Spleen (tissue), 11 donors: ENCODE measurements around the gene SIVA1. TPM values are rescaled to one million over a fixed set of nuclear protein-coding genes. Genes with fewer than 3 reads are reported as not detected.

ENCODE experiments used
- DNase-seq: peaks from one replicate; pipeline ENCODE4 v3.0.0-alpha.2; 2020
- H3K27ac ChIP-seq, 8 donors: fragments of 200-600 bp; sonication (generic) in 7 of 8; 1 replicate in 4 of 8; 2 replicates in 4 of 8; pipeline versions ENCODE4 v1.5.0 to v1.8.0; 2016 to 2021; ENCODE audit warnings: inconsistent platforms in 4 of 8, mild to moderate bottlenecking in 4 of 8, moderate library complexity in 1 of 8
- H3K27me3 ChIP-seq, 7 donors: fragments of 200-600 bp; sonication (generic) in 6 of 7; replicated peaks in 1 of 7; 1 replicate in 4 of 7; 2 replicates in 3 of 7; pipeline versions ENCODE4 v1.5.0 to v1.8.0; 2016 to 2021; ENCODE audit warnings: inconsistent platforms in 3 of 7, mild to moderate bottlenecking in 1 of 7
- H3K36me3 ChIP-seq, 6 donors: fragments of 200-600 bp; sonication (generic) in 5 of 6; 1 replicate in 4 of 6; 2 replicates in 2 of 6; pipeline versions ENCODE4 v1.5.0 to v1.8.0; 2016 to 2021; ENCODE audit warnings: inconsistent platforms in 2 of 6
- H3K4me1 ChIP-seq, 6 donors: fragments of 200-600 bp; sonication (generic) in 5 of 6; 1 replicate in 3 of 6; 2 replicates in 3 of 6; pipeline versions ENCODE4 v1.5.0 to v1.8.0; 2016 to 2021; ENCODE audit warnings: inconsistent platforms in 3 of 6
- H3K4me3 ChIP-seq, 8 donors: fragments of 200-600 bp; sonication (generic) in 7 of 8; 1 replicate in 4 of 8; 2 replicates in 4 of 8; pipeline versions ENCODE4 v1.5.0 to v1.8.0; 2016 to 2021; ENCODE audit warnings: inconsistent platforms in 4 of 8, mild to moderate bottlenecking in 4 of 8, moderate library complexity in 2 of 8
- H3K9me3 ChIP-seq, 8 donors: fragments of 200-600 bp; sonication (generic) in 7 of 8; 1 replicate in 4 of 8; 2 replicates in 4 of 8; pipeline versions ENCODE4 v1.5.0 to v1.8.0; 2016 to 2021; ENCODE audit warnings: inconsistent platforms in 4 of 8
- CTCF ChIP-seq, 11 experiments: fragments of 200-600 bp in 7 of 11; fragments of 450-650 bp in 4 of 11; sonication (generic) in 4 of 11; IDR thresholded peaks in 8 of 11; conservative IDR thresholded peaks in 3 of 11; 1 replicate in 7 of 11; 2 replicates in 4 of 11; pipeline versions ENCODE4 v1.4.0 to v1.8.0; 2016 to 2021; ENCODE audit warnings: antibody characterized with exemption in 11 of 11, inconsistent platforms in 4 of 11, mild to moderate bottlenecking in 1 of 11
- POLR2A ChIP-seq, 3 donors: fragments of 450-650 bp; IDR thresholded peaks; one replicate each; pipeline ENCODE4 v1.5.1; 2017; ENCODE audit warnings: antibody characterized with exemption in 3 of 3, mild to moderate bottlenecking in 1 of 3
- POLR2AphosphoS5 ChIP-seq, 3 donors: sonication (generic); formaldehyde crosslinking; IDR thresholded peaks; one replicate each; pipeline ENCODE4 v1.5.1; 2017; ENCODE audit warnings: antibody characterized with exemption in 3 of 3
- WGBS, 5 donors: extraction: QIAGEN DNeasy Blood & Tissue Kit in 3 of 5; methylation state at CpG; one replicate each; pipeline versions ENCODE4 v1.1.5 to v1.1.7; 2013 to 2018; 5-methylcytosine and 5-hydroxymethylcytosine counted together
- intact Hi-C: fragments of 100-400 bp; cut with DNase I; formaldehyde crosslinking; loops from one replicate; pipeline ENCODE4 v1.15.0; 2023; ENCODE audit warnings: low total_unique reads
- polyA plus RNA-seq, 3 donors: library from polyadenylated mRNA; stranded (reverse); fragments of 200-250 nt; gene quantifications; one replicate each; pipeline ENCODE4 v1.2.1, GENCODE V29; 2013
- total RNA-seq, 7 donors: library from RNA; depleted of rRNA in 3 of 7; stranded (reverse); fragments of >200 nt in 3 of 7; fragmentation: NEBNext Ultra II Directional in 4 of 7; extraction: Animal tissue kit (Norgen Biotek cat#: 25700) in 4 of 7; gene quantifications; one replicate each; pipeline versions ENCODE4 v1.1.0 to v1.2.1, GENCODE V29; 2016 to 2021
- donor health status: healthy with polysubstance abuse.
- donor health status: DM: no; HTN: no; CAD: no; lungs with moderate emphysema.
- donor health status: DM: no; HTN: no; CAD: no.
- donor health status: Bipolar disorder and iron deficiency.
- donor health status: healthy.
- donor health status: DM: no; HTN: no; CAD: no.
- donor health status: DM: yes; HTN: yes; CAD: no.

The SIVA1 gene
- total and polyA plus RNA-seq, 10 donors = 56.7 to 226 (median 141) TPM

DNA sequence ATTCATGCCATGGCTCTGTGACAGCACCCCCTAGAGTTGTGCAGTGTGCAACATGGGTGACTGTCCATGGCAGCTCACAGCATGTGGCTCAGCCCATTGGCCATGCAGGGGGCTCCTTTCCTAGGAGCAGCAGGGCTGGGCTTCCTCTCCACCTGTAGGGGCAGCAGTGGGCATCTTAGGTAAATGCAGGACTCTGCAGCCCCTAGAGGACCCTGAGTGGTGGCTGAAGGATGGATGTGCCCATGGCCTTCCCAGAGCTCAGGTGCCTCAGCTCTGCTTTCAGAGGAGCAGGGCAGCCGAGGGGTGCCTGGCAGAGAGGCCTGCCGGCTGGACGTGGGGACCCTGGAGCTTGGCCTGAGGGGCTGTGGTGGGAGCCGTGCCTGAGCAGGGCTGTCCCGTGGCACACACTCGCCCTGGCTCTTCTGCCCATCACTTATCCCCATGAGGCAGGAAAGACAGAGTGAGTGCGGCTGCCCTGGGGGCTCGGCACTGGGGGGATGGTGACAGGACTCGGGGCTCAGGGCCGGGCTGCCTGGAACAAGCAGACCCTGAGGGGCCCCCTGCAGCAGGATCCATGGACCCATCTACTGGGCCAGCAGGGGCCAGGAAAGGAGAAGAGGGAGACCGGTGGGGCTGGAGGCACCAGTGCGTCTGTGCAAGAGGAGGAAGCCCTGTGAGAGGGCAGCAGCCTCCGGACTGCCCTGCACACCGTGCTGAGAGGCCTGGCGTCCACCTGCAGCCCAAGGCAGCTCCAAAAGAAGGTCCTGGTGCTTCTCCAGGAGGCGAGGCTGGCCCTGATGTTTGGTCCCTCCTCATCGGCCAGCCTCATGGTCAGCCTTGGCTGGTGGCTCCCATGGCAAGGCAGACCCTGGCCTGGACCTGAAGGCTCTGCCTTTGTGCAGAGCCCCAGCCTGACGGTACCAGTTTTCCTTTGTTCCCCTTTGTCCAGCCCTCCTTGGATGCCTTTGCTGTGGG is 21.3 kb upstream of the SIVA1 start:
- Histone ChIP-seq H3K4me3 (no peak overlapping the region), H3K36me3 (no peaks in the 10 kb centered on the region), H3K9me3 (no peaks in the 10 kb centered on the region), H3K27me3 (no peaks in the 10 kb centered on the region), H3K4me1 (peaks cover 16 to 54% (median 39%) of the 10 kb centered on the region in 6 donors), H3K27ac (no peak overlapping the region)
- no peak for DNase-seq
- intact Hi-C loops = no loop called here
- TF ChIP-seq POLR2A (IDR thresholded peaks at IDR 0.05) (no peak), CTCF (IDR thresholded peaks at IDR 0.05 in 8 of 11, conservative IDR thresholded peaks at IDR 0.05 in 3 of 11) (peak in 2 of 11 experiments; percentile 11 to 39), POLR2AphosphoS5 (IDR thresholded peaks at IDR 0.05) (no peak)
- 87 to 95% (median 90%) methylated on average over 11 to 18 of the region's 18 CpGs for WGBS, 5 donors

GRCh38 chr14:104732355-104732804 is 20.6 kb upstream of the SIVA1 start:
- TF ChIP-seq POLR2A (IDR thresholded peaks at IDR 0.05) = no peak
- TF ChIP-seq CTCF (IDR thresholded peaks at IDR 0.05 in 8 of 11, conservative IDR thresholded peaks at IDR 0.05 in 3 of 11) = no peak
- peak in 2 of 3 donors; percentile 24 to 39 for TF ChIP-seq POLR2AphosphoS5 (IDR thresholded peaks at IDR 0.05)
- 76 to 87% (median 81%) methylated on average over 10 to 14 of the region's 14 CpGs for WGBS, 5 donors
- H3K27ac ChIP-seq = no peak overlapping the region

GRCh38 chr14:104732931-104733681 is 19.8 kb upstream of the SIVA1 start:
- peaks cover 16 to 68% (median 45%) of the 10 kb centered on the region in 6 donors for H3K4me1 ChIP-seq
- no peak for DNase-seq
- H3K27me3 ChIP-seq = no peaks in the 10 kb centered on the region
- no peaks in the 10 kb centered on the region for H3K36me3 ChIP-seq
- no peak overlapping the region for H3K27ac ChIP-seq
- H3K4me3 ChIP-seq = no peak overlapping the region
- no peak for TF ChIP-seq POLR2AphosphoS5 (IDR thresholded peaks at IDR 0.05)
- no peak for TF ChIP-seq CTCF (IDR thresholded peaks at IDR 0.05 in 8 of 11, conservative IDR thresholded peaks at IDR 0.05 in 3 of 11)
- H3K9me3 ChIP-seq = no peaks in the 10 kb centered on the region
- intact Hi-C loops = no loop called here
- WGBS, 5 donors = 68 to 91% (median 86%) methylated on average over 12 to 23 of the region's 23 CpGs

More at GRCh38 chr14:104732355-104732804, 20.6 kb upstream of the SIVA1 start:
- no peaks in the 10 kb centered on the region for H3K9me3 ChIP-seq
- no peaks in the 10 kb centered on the region for H3K27me3 ChIP-seq
- no peak overlapping the region for H3K4me3 ChIP-seq
- intact Hi-C loops = no loop called here
- no peak for DNase-seq
- H3K36me3 ChIP-seq = no peaks in the 10 kb centered on the region
- H3K4me1 ChIP-seq = peaks cover 16 to 62% (median 45%) of the 10 kb centered on the region in 6 donors
